ENCODE results near the gene PSMB5.

PSMB5 gene

GRCh38 chr14:23076785-23077408 is 42.2 kb upstream of the PSMB5 start:
- Histone ChIP-seq H3K36me3 (ENCODE audit: control insufficient read depth, insufficient read depth, low read length) (peaks cover 26% of the 10 kb centered on the region), H3K18ac (ENCODE audit: low read length) (peak overlapping the region; percentile 76), H3K4me1 (ENCODE audit: control insufficient read depth, low read depth, low read length) (peaks cover 17% of the 10 kb centered on the region), H2BK15ac (replicated peaks; ENCODE audit: low read depth) (no peak overlapping the region), H2BK120ac (ENCODE audit: low read depth, low read length) (no peak overlapping the region), H2BK5ac (ENCODE audit: low read length) (no peak overlapping the region), H4K8ac (ENCODE audit: low read depth, low read length) (no peak overlapping the region), H4K5ac (ENCODE audit: low read length) (no peak overlapping the region), H3K56ac (ENCODE audit: low read length) (no peak overlapping the region), H3K4me2 (ENCODE audit: low read length) (no peak overlapping the region), H2AK5ac (ENCODE audit: low read length) (no peak overlapping the region), H3K4ac (ENCODE audit: low read depth, low read length) (no peak overlapping the region), H3K9ac (ENCODE audit: low read length) (peak overlapping the region; percentile 26), H3K27me3 (ENCODE audit: insufficient read depth, low read length, poor library complexity) (no peaks in the 10 kb centered on the region), H3K4me3 (ENCODE audit: low read length) (no peak overlapping the region), H3K27ac (ENCODE audit: low read depth, low read length) (peak overlapping the region; percentile 77), H3K23ac (ENCODE audit: low read length) (no peak overlapping the region), H3K79me2 (ENCODE audit: control insufficient read depth, insufficient read depth, low read length) (peaks cover 3% of the 10 kb centered on the region), H3K79me1 (ENCODE audit: low read length) (peaks cover 6% of the 10 kb centered on the region)
- peak; percentile 53 for DNase-seq
- WGBS (ENCODE audit: extremely low coverage, insufficient coverage, low lambda C conversion rate): no CpG with 5 or more reads among the region's 5 CpGs

- no peak overlapping the region for H3K23ac ChIP-seq (ENCODE audit: low read length)
- no peak overlapping the region for H3K4me2 ChIP-seq (ENCODE audit: low read length)
- H3K4ac ChIP-seq (ENCODE audit: low read depth, low read length): no peak overlapping the region
- H3K4me1 ChIP-seq (ENCODE audit: control insufficient read depth, low read depth, low read length): peaks cover 20% of the 10 kb centered on the region
- H3K56ac ChIP-seq (ENCODE audit: low read length): no peak overlapping the region
- H3K9ac ChIP-seq (ENCODE audit: low read length): no peak overlapping the region
- no peaks in the 10 kb centered on the region for H3K27me3 ChIP-seq (ENCODE audit: insufficient read depth, low read length, poor library complexity)
- H3K79me1 ChIP-seq (ENCODE audit: low read length): peaks cover 6% of the 10 kb centered on the region
- no peak overlapping the region for H4K8ac ChIP-seq (ENCODE audit: low read depth, low read length)
- H2BK15ac ChIP-seq (replicated peaks; ENCODE audit: low read depth): no peak overlapping the region
- no peak overlapping the region for H3K18ac ChIP-seq (ENCODE audit: low read length)
- no peak overlapping the region for H2BK120ac ChIP-seq (ENCODE audit: low read depth, low read length)
- no peak overlapping the region for H2AK5ac ChIP-seq (ENCODE audit: low read length)
- H3K79me2 ChIP-seq (ENCODE audit: control insufficient read depth, insufficient read depth, low read length): peaks cover 16% of the 10 kb centered on the region
- H2BK5ac ChIP-seq (ENCODE audit: low read length): no peak overlapping the region
- H4K5ac ChIP-seq (ENCODE audit: low read length): no peak overlapping the region
- no peak overlapping the region for H3K27ac ChIP-seq (ENCODE audit: low read depth, low read length)
- DNase-seq: no peak
- H3K36me3 ChIP-seq (ENCODE audit: control insufficient read depth, insufficient read depth, low read length): peaks cover 22% of the 10 kb centered on the region
- no CpG with 5 or more reads among the region's 1 CpG for WGBS (ENCODE audit: extremely low coverage, insufficient coverage, low lambda C conversion rate)
- H3K4me3 ChIP-seq (ENCODE audit: low read length): no peak overlapping the region
Observed at GRCh38 chr14:23074906-23075305, 40.2 kb upstream of the PSMB5 start.

DNA sequence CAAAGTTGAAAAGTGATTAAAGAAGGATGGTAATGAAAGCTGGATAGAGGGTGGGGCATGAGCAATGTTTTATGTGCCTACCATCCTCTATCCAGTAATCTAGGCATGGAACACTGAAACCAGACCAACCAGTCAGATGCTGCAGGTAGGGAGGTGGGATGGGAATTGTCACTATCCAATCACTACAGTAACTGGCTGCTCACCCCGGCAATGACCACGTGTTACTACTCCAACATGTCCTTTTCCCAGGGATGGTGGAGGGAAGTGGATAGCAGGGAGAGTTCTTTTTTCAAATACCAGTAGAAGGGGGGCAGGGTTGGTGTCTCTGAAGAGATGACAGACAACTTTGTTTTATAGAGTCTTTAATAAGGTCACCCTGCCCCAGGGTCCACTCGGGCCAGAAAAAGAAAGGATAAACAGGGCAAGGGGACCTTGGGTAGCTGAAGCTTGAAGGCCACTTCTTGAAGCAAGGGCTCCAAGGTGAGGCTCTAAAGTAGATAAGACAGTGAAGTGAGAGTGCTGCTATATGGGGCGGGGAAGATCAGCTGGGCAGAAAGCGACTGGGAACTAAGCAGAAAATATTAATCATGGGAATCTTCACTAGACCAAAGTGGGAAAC is 37.3 kb upstream of the PSMB5 start:
- peak overlapping the region; percentile 84 for H3K27ac ChIP-seq (ENCODE audit: low read depth, low read length)
- peak overlapping the region; percentile 6 for H3K4me2 ChIP-seq (ENCODE audit: low read length)
- H3K4me1 ChIP-seq (ENCODE audit: control insufficient read depth, low read depth, low read length): peaks cover 24% of the 10 kb centered on the region
- peak overlapping the region; percentile 71 for H3K56ac ChIP-seq (ENCODE audit: low read length)
- no CpG with 5 or more reads among the region's 5 CpGs for WGBS (ENCODE audit: extremely low coverage, insufficient coverage, low lambda C conversion rate)
- peak; percentile 91 for DNase-seq
- H3K4ac ChIP-seq (ENCODE audit: low read depth, low read length): no peak overlapping the region
- H3K27me3 ChIP-seq (ENCODE audit: insufficient read depth, low read length, poor library complexity): no peaks in the 10 kb centered on the region
- H4K8ac ChIP-seq (ENCODE audit: low read depth, low read length): peak overlapping the region; percentile 67
- no peak overlapping the region for H2BK120ac ChIP-seq (ENCODE audit: low read depth, low read length)
- H4K5ac ChIP-seq (ENCODE audit: low read length): no peak overlapping the region
- H3K9ac ChIP-seq (ENCODE audit: low read length): peak overlapping the region; percentile 31
- H2BK5ac ChIP-seq (ENCODE audit: low read length): peak overlapping the region; percentile 60
- no peak overlapping the region for H3K23ac ChIP-seq (ENCODE audit: low read length)
- H3K79me2 ChIP-seq (ENCODE audit: control insufficient read depth, insufficient read depth, low read length): peaks cover 38% of the 10 kb centered on the region
- H3K79me1 ChIP-seq (ENCODE audit: low read length): peaks cover 14% of the 10 kb centered on the region
- H2AK5ac ChIP-seq (ENCODE audit: low read length): no peak overlapping the region
- H3K4me3 ChIP-seq (ENCODE audit: low read length): no peak overlapping the region
- H3K18ac ChIP-seq (ENCODE audit: low read length): peak overlapping the region; percentile 90
- peak overlapping the region; percentile 23 for H2BK15ac ChIP-seq (replicated peaks; ENCODE audit: low read depth)
- H3K36me3 ChIP-seq (ENCODE audit: control insufficient read depth, insufficient read depth, low read length): peaks cover 22% of the 10 kb centered on the region

DNA sequence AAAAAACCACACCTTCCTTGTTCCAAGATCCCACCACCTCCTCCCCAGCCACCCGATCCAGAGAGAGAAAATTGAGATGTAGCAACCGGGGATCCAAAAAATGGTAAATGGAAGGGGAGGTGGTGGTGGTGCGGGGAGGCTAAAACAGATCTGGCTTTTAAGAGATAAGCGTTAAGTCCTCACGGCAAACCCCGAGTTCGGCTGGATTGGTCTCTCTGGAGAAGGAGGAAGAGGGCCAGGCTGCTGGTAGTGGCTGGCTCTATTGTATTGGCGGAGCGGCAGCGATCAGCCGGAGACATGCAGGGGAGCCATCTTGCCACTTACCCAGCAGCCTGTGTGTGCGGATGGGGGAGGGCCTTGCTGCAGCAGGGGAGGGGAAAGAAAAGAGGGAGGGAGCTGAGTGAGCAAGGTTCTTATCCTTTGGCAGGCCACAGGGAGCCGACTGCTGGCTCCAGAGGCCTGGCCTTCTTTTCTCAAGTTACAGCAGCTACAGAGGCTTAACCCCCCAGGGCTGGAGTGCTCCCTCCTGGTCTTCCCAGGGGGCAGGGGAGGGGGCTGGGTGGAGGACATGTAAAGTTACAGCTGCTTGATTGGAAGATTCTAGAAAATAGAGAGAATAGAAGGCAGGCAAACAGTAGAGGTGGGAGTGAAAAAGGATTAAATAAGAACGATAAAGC is 36.7 kb upstream of the PSMB5 start:
- no peak overlapping the region for H2AK5ac ChIP-seq (ENCODE audit: low read length)
- peaks cover 22% of the 10 kb centered on the region for H3K36me3 ChIP-seq (ENCODE audit: control insufficient read depth, insufficient read depth, low read length)
- H3K4me1 ChIP-seq (ENCODE audit: control insufficient read depth, low read depth, low read length): peaks cover 22% of the 10 kb centered on the region
- H3K9ac ChIP-seq (ENCODE audit: low read length): peak overlapping the region; percentile 96
- peak overlapping the region; percentile 44 for H3K4me2 ChIP-seq (ENCODE audit: low read length)
- H4K8ac ChIP-seq (ENCODE audit: low read depth, low read length): peak overlapping the region; percentile 1
- peak overlapping the region; percentile 96 for H3K4me3 ChIP-seq (ENCODE audit: low read length)
- WGBS (ENCODE audit: extremely low coverage, insufficient coverage, low lambda C conversion rate): 100% methylated on average over 1 of the region's 14 CpGs
- H3K4ac ChIP-seq (ENCODE audit: low read depth, low read length): peak overlapping the region; percentile 94
- peak overlapping the region; percentile 91 for H3K27ac ChIP-seq (ENCODE audit: low read depth, low read length)
- peaks cover 18% of the 10 kb centered on the region for H3K79me1 ChIP-seq (ENCODE audit: low read length)
- peak; percentile 99 for DNase-seq
- H2BK120ac ChIP-seq (ENCODE audit: low read depth, low read length): peak overlapping the region; percentile 84
- H3K18ac ChIP-seq (ENCODE audit: low read length): peak overlapping the region; percentile 91
- H2BK15ac ChIP-seq (replicated peaks; ENCODE audit: low read depth): no peak overlapping the region
- no peaks in the 10 kb centered on the region for H3K27me3 ChIP-seq (ENCODE audit: insufficient read depth, low read length, poor library complexity)
- peaks cover 44% of the 10 kb centered on the region for H3K79me2 ChIP-seq (ENCODE audit: control insufficient read depth, insufficient read depth, low read length)
- H3K23ac ChIP-seq (ENCODE audit: low read length): no peak overlapping the region
- H4K5ac ChIP-seq (ENCODE audit: low read length): no peak overlapping the region
- peak overlapping the region; percentile 57 for H2BK5ac ChIP-seq (ENCODE audit: low read length)
- H3K56ac ChIP-seq (ENCODE audit: low read length): peak overlapping the region; percentile 96

DNA sequence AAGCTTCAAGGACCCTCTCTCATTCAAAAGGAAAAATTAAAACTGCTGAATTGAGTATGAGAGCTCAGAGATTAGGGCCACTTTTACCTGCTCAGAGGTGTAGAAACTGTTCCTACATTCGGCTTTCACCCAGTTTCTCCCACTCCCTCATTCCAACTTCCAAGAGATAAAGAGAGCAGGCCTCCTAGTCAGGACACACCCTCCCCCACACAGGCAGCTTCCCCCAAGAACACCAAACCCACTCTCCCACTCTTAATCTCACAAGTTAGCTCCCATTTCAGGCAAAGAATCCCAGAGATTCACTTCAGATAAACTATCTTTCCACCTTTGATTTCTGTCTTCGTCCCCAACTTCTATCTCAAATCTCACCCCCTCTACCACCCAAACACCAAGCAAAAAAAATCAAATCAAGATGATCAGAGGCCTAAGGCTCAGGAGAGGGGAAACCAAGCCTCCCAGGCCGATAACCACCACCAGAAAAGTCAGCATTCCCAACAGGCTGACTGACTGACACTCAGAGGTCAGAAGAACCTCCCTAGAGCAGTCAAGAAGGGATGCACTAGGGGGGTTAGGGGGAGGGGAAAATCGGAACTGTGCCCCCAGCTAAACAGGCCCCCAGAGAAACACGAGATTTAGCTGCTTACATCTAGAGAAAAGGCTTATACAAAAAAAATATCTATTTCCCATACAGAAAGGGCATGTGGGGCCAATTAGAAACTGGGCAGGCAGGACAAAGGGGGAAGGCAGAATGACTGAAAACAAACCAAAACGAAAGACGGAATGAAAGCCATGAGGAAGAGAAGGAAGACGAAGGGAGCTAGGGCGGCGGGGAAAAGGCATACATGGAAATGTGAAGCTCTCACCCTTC is 35.8 kb upstream of the PSMB5 start:
- H3K23ac ChIP-seq (ENCODE audit: low read length): no peak overlapping the region
- peak overlapping the region; percentile 96 for H3K9ac ChIP-seq (ENCODE audit: low read length)
- H3K79me1 ChIP-seq (ENCODE audit: low read length): peaks cover 20% of the 10 kb centered on the region
- peak overlapping the region; percentile 44 for H3K4me2 ChIP-seq (ENCODE audit: low read length)
- DNase-seq: peak; percentile 66
- H2BK120ac ChIP-seq (ENCODE audit: low read depth, low read length): peak overlapping the region; percentile 84
- peak overlapping the region; percentile 91 for H3K27ac ChIP-seq (ENCODE audit: low read depth, low read length)
- 100% methylated on average over 1 of the region's 10 CpGs for WGBS (ENCODE audit: extremely low coverage, insufficient coverage, low lambda C conversion rate)
- H3K4ac ChIP-seq (ENCODE audit: low read depth, low read length): peak overlapping the region; percentile 46
- peaks cover 24% of the 10 kb centered on the region for H3K36me3 ChIP-seq (ENCODE audit: control insufficient read depth, insufficient read depth, low read length)
- H2BK5ac ChIP-seq (ENCODE audit: low read length): peak overlapping the region; percentile 68
- H2BK15ac ChIP-seq (replicated peaks; ENCODE audit: low read depth): no peak overlapping the region
- no peaks in the 10 kb centered on the region for H3K27me3 ChIP-seq (ENCODE audit: insufficient read depth, low read length, poor library complexity)
- H2AK5ac ChIP-seq (ENCODE audit: low read length): peak overlapping the region; percentile 65
- peak overlapping the region; percentile 91 for H3K18ac ChIP-seq (ENCODE audit: low read length)
- no peak overlapping the region for H4K5ac ChIP-seq (ENCODE audit: low read length)
- H3K79me2 ChIP-seq (ENCODE audit: control insufficient read depth, insufficient read depth, low read length): peaks cover 53% of the 10 kb centered on the region
- no peak overlapping the region for H4K8ac ChIP-seq (ENCODE audit: low read depth, low read length)
- H3K4me1 ChIP-seq (ENCODE audit: control insufficient read depth, low read depth, low read length): peaks cover 17% of the 10 kb centered on the region
- H3K4me3 ChIP-seq (ENCODE audit: low read length): peak overlapping the region; percentile 96
- peak overlapping the region; percentile 96 for H3K56ac ChIP-seq (ENCODE audit: low read length)
